TTC549 (cell line): ENCODE measurements around the gene MRPL46.
"Not testable (repeated sequence)": the region's sequence is repeated elsewhere in the genome, so short reads cannot be mapped to it uniquely, and the experiment has no call there.

Experiments
- FAIRE-seq: peaks from 2 replicates; lab custom pipeline; 2012; peaks lifted over from hg19 to GRCh38; lab: Jason Lieb, UNC

MRPL46 gene

DNA sequence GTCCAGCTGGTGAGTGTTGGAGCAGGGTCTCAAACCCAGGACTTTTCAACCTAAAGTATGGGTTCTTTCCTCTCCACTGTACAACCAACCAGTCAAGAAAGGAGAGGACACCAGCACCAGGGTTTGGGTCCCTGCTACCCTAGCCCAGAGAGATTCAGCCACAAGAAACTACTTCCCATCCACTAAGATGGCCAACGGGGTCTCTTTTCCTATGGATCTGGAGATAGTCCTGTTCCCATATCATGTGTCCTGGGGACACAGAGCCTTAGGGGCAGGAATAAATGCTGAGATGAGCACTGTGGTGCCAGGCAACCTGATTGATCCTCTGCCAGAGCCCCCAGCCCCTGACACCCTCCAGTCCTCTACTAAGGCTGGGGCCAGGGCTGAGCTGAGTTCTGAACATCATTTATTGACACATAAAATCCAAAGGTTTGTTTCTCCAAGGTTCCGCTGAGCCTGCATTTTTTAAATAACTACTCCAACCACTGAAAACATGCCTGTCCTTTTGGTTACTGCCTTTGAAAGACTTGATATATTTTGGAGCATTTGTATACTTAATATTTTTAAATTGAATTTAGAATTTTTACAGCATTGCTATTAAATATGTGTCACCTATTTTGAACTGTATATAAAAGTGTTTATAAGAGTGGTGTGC lies 26.0 kb downstream of the MRPL46 start:
- FAIRE-seq: no peak

- FAIRE-seq: no peak
Measured at GRCh38 chr15:88440021-88440420, 27.2 kb downstream of the MRPL46 start.

GRCh38 chr15:88438181-88438580 lies 29.0 kb downstream of the MRPL46 start:
- no peak for FAIRE-seq

- FAIRE-seq: not testable (repeated sequence)
Measured at GRCh38 chr15:88434106-88434505, 33.1 kb downstream of the MRPL46 start.

GRCh38 chr15:88433046-88433685 lies 34.0 kb downstream of the MRPL46 start:
- FAIRE-seq: no peak

GRCh38 chr15:88431441-88431840 lies 35.7 kb downstream of the MRPL46 start:
- FAIRE-seq: no peak

- no peak for FAIRE-seq
Measured at GRCh38 chr15:88430051-88430450, 37.1 kb downstream of the MRPL46 start.

DNA sequence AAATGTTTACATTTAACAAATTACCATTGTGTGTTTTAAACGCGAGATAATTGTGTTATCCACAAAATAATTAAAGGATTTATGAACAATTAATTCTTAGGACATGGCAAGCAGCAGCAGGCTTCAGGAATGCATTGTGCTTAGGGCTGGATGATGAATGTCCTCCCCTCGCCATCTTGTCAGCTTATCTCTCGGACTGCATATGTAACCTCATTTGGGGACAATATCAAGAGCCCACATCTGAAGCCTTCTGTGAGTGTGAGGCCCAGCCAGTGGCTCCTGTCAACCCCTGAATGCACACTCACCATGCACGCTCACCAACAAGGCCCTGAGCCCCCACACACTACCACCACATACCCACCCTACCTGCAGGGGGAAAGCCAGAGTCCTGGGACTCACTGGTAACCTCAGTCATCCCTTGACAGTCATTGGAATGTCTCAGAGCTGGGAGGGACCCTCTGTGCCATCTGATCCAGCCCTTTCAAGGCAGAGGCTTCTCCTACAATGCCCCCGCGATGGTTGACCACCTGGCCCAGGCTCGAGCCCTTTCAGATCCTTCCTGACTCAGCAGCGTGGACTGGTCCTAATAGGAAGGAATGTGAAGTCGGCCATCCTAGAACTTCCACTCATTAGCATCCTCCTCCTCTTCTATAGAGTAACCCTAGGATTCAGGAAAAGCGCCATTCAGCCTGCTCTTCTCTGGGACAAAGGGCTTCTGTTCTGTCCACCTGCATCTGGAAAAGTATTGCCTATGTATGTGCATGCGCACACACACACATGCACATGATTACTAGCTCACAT lies 38.2 kb downstream of the MRPL46 start:
- FAIRE-seq: no peak

DNA sequence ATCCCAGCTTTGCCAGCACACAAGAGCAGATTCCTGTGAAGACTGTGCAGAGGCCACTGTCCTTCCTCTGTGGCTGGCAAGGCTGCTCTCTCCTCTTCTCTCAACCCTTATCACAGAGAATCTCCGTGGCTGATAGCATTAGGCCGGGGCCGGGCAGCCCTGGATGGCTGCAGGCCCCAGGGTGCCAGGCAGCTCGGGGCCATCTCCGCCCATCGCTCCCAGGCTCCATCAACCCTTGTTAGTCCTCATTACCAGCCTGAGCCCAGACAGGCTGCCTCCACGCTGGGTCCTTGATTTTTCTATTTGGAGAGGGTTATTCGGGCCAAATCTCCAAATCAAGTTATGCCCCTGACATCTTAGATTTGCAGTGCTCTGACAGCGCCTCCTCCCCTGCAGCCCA lies 39.1 kb downstream of the MRPL46 start:
- no peak for FAIRE-seq

DNA sequence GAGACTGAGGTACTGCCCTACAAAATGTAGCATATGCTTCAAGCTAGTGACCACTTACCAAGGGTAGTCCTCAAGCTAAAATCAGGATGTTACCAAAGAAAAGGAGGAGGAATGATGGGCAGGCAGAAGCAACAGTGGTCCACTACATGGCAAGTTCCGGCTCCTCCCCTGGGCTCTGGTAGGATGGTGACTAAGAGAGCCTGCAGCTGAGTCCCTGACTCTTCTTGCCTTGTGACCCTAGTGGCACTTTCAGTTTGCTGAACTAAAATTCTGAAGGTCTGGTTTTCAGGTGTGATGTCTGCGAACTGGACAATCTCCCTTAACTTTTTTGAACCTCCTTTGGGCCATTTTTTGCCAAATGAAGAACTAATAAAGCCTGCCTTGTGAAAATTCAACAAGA lies 40.9 kb downstream of the MRPL46 start:
- FAIRE-seq: no peak

GRCh38 chr15:88423331-88423730 lies 43.9 kb downstream of the MRPL46 start:
- FAIRE-seq: no peak

- FAIRE-seq: no peak
Measured at GRCh38 chr15:88419830-88420229, 47.4 kb downstream of the MRPL46 start.
